H1 (cell line): ENCODE results near the gene GAS7.

Experiments used
- CREB1 ChIP-seq: IDR thresholded peaks from 2 replicates; pipeline ENCODE4 v1.6.1; 2012; ENCODE audit warnings: inconsistent platforms
- EZH2 ChIP-seq: fragments of 200-600 bp; sonication (generic); IDR thresholded peaks from 2 replicates; pipeline ENCODE4 v1.7.1; 2012; ENCODE audit warnings: low read depth, mild to moderate bottlenecking, moderate library complexity, low read length, inconsistent platforms; ENCODE audit not compliant: severe bottlenecking
- POLR2A ChIP-seq, 2 experiments: IDR thresholded peaks; 1 replicate in 1 of 2; 2 replicates in 1 of 2; pipeline ENCODE4 v1.6.1; 2011; ENCODE audit warnings: low read depth in 2 of 2, low read length in 2 of 2, mild to moderate bottlenecking in 2 of 2; ENCODE audit errors: control extremely low read depth in 1 of 2
- POLR2AphosphoS5 ChIP-seq: IDR thresholded peaks from 2 replicates; pipeline ENCODE4 v1.6.1; 2011; ENCODE audit warnings: low read depth, low read length
- RXRA ChIP-seq: IDR thresholded peaks from 2 replicates; pipeline ENCODE4 v1.6.1; 2011; ENCODE audit warnings: low read depth, mild to moderate bottlenecking, low read length, moderate library complexity; ENCODE audit not compliant: insufficient read depth
- TAF1 ChIP-seq: IDR thresholded peaks from 2 replicates; pipeline ENCODE4 v1.6.1; 2011; ENCODE audit warnings: mild to moderate bottlenecking, low read depth, low read length
- TF ChIP-seq, protein P1 (sequence below): IDR thresholded peaks from 2 replicates; pipeline ENCODE4 v1.6.1; 2011; ENCODE audit warnings: low read length, improper control_type of control experiment
- TF ChIP-seq, protein P2 (sequence below), 3 experiments: IDR thresholded peaks; 1 replicate in 2 of 3; 2 replicates in 1 of 3; pipeline versions ENCODE4 v1.5.1 to v1.6.1; 2011; ENCODE audit warnings: low read length in 3 of 3, mild to moderate bottlenecking in 3 of 3, inconsistent platforms in 2 of 3, low read depth in 1 of 3, moderate library complexity in 1 of 3; ENCODE audit not compliant: insufficient read depth in 1 of 3; ENCODE audit errors: control extremely low read depth in 1 of 3

DNA sequence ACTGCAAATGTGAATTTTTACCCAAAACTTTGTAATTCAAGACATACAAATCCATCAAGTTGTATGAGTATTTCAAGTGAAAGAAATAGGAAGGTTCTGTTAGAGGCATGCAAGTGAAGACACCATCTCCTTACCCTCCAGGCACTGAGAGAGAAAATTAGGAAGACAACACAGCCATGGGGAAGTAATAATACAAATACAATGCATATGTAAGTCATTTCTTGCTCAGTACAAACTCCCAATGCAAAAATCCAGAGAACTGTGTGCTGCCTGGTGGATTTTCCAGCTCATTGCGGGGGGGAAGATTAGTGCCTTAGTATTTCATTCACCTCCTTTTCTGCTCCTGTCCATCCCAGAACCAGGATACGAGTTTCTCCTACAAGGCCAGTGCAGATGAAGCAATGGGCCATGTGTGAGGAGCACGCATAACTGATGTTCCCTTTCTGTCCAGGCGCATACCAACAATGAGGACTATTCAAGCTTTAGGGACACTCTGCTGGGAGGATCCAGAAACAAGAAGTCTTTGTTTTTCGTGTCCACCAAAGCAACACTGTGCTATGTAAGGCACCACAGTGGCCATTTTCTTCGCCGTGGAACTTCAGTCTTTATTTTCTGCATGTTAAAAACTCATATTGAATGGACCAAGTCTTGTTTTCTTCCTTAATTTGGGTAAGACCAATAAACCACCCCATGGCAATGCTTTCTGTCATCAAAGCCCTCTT lies 149.6 kb downstream of the GAS7 start:
- TF ChIP-seq, protein P1, sequence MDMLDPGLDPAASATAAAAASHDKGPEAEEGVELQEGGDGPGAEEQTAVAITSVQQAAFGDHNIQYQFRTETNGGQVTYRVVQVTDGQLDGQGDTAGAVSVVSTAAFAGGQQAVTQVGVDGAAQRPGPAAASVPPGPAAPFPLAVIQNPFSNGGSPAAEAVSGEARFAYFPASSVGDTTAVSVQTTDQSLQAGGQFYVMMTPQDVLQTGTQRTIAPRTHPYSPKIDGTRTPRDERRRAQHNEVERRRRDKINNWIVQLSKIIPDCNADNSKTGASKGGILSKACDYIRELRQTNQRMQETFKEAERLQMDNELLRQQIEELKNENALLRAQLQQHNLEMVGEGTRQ: no peak
- TF ChIP-seq POLR2AphosphoS5 (no peak), EZH2 (no peak), TAF1 (no peak), RXRA (no peak), CREB1 (no peak), POLR2A (IDR thresholded peaks at IDR 0.05; ENCODE audit: control extremely low read depth in 1 of 2, low read depth in 2 of 2, low read length in 2 of 2) (no peak)
- TF ChIP-seq, protein P2, sequence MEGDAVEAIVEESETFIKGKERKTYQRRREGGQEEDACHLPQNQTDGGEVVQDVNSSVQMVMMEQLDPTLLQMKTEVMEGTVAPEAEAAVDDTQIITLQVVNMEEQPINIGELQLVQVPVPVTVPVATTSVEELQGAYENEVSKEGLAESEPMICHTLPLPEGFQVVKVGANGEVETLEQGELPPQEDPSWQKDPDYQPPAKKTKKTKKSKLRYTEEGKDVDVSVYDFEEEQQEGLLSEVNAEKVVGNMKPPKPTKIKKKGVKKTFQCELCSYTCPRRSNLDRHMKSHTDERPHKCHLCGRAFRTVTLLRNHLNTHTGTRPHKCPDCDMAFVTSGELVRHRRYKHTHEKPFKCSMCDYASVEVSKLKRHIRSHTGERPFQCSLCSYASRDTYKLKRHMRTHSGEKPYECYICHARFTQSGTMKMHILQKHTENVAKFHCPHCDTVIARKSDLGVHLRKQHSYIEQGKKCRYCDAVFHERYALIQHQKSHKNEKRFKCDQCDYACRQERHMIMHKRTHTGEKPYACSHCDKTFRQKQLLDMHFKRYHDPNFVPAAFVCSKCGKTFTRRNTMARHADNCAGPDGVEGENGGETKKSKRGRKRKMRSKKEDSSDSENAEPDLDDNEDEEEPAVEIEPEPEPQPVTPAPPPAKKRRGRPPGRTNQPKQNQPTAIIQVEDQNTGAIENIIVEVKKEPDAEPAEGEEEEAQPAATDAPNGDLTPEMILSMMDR (IDR thresholded peaks at IDR 0.05; ENCODE audit: control extremely low read depth in 1 of 3, insufficient read depth in 1 of 3, low read depth in 1 of 3, low read length in 3 of 3): no peak
